ACHN (cell line): ENCODE measurements around the gene INSYN1.
"Not testable (repeated sequence)": the region's sequence is repeated elsewhere in the genome, so short reads cannot be mapped to it uniquely, and the experiment has no call there.

Source experiments
- DNase-seq: peaks from one replicate; pipeline ENCODE4 v3.0.0-alpha.2; 2015
- in situ Hi-C: cut with HindIII; loops from 2 replicates; pipeline ENCODE4 v1.10.0; 2017; ENCODE audit warnings: low sequenced_read_pairs, low pct_ligation_motif_present, low pct_unique_long_range_greater_than_20kb

Gene INSYN1

GRCh38 chr15:73753250-73754130 lies at the start of gene INSYN1:
Gene INSYN1, minus strand, starts transcription at chr15:73753351. Its CDS starts 2,221 bp downstream, at chr15:73751130.
- in situ Hi-C loops = no loop called here
- peak; percentile 16 for DNase-seq

GRCh38 chr15:73802431-73803041 lies 49.4 kb upstream of the INSYN1 start:
- no peak for DNase-seq
- in situ Hi-C loops = no loop called here

- peak; percentile 29 for DNase-seq
- in situ Hi-C loops = no loop called here
Measured at GRCh38 chr15:73800662-73801345, 47.7 kb upstream of the INSYN1 start.

- no peak for DNase-seq
- in situ Hi-C loops = no loop called here
Measured at GRCh38 chr15:73799466-73799865, 46.3 kb upstream of the INSYN1 start.

GRCh38 chr15:73797366-73798158 lies 44.4 kb upstream of the INSYN1 start:
- in situ Hi-C loops = no loop called here
- no peak for DNase-seq

GRCh38 chr15:73796331-73796831 lies 43.2 kb upstream of the INSYN1 start:
- no peak for DNase-seq
- in situ Hi-C loops = no loop called here

- DNase-seq = peak; percentile 18
- in situ Hi-C loops = no loop called here
Measured at GRCh38 chr15:73794443-73795133, 41.4 kb upstream of the INSYN1 start.

- DNase-seq, in situ Hi-C loops: not testable (repeated sequence)
Measured at GRCh38 chr15:73792899-73793541, 39.9 kb upstream of the INSYN1 start.

GRCh38 chr15:73792415-73792814 lies 39.3 kb upstream of the INSYN1 start:
- in situ Hi-C loops = no loop called here

GRCh38 chr15:73789521-73790240 lies 36.5 kb upstream of the INSYN1 start:
- in situ Hi-C loops = no loop called here
- no peak for DNase-seq

More at GRCh38 chr15:73792415-73792814, 39.3 kb upstream of the INSYN1 start:
- no peak for DNase-seq

GRCh38 chr15:73787621-73788020 lies 34.5 kb upstream of the INSYN1 start:
- in situ Hi-C loops = no loop called here
- DNase-seq = no peak

GRCh38 chr15:73786538-73786937 lies 33.4 kb upstream of the INSYN1 start:
- in situ Hi-C loops = no loop called here
- DNase-seq = no peak

- in situ Hi-C loops, DNase-seq: not testable (repeated sequence)
Measured at GRCh38 chr15:73785256-73786014, 32.3 kb upstream of the INSYN1 start.

- in situ Hi-C loops = no loop called here
Measured at GRCh38 chr15:73784291-73784690, 31.1 kb upstream of the INSYN1 start.

GRCh38 chr15:73782344-73782959 lies 29.3 kb upstream of the INSYN1 start:
- DNase-seq = no peak
- in situ Hi-C loops = no loop called here

More at GRCh38 chr15:73784291-73784690, 31.1 kb upstream of the INSYN1 start:
- DNase-seq = no peak
